Loucy (cell line): Measurements from ENCODE around the gene KIFC1.
"Not testable (repeated sequence)": the region's sequence is repeated elsewhere in the genome, so short reads cannot be mapped to it uniquely, and the experiment has no call there.

Experiments
- H2AFZ ChIP-seq: fragments of 200-600 bp; sonication (generic); 2 replicates; pipeline ENCODE4 v1.6.0; 2016; ENCODE audit warnings: antibody characterized with exemption, mild to moderate bottlenecking, low read length, moderate library complexity
- H3F3A ChIP-seq: fragments of 200-600 bp; 2 replicates; pipeline ENCODE4 v1.6.0; 2016; ENCODE audit warnings: antibody characterized with exemption, low read depth, mild to moderate bottlenecking
- H3K27me3 ChIP-seq: fragments of 200-600 bp; sonication (generic); 2 replicates; pipeline ENCODE4 v1.6.1; 2014; ENCODE audit warnings: low read length, mild to moderate bottlenecking; ENCODE audit not compliant: insufficient read depth, poor library complexity, severe bottlenecking
- H3K36me3 ChIP-seq: fragments of 200-600 bp; sonication (generic); 2 replicates; pipeline ENCODE4 v1.6.1; 2016; ENCODE audit warnings: low read length; ENCODE audit not compliant: insufficient read depth
- H3K4me1 ChIP-seq: fragments of 200-600 bp; sonication (generic); 2 replicates; pipeline ENCODE4 v1.5.1; 2014; ENCODE audit warnings: low read length, mild to moderate bottlenecking; ENCODE audit not compliant: insufficient read depth, poor library complexity, severe bottlenecking
- H3K4me2 ChIP-seq: fragments of 200-600 bp; sonication (generic); 2 replicates; pipeline ENCODE4 v1.6.0; 2014; ENCODE audit warnings: antibody characterized with exemption, low read length, low read depth, mild to moderate bottlenecking; ENCODE audit not compliant: poor library complexity, severe bottlenecking
- H3K4me3 ChIP-seq: fragments of 200-600 bp; sonication (generic); 2 replicates; pipeline ENCODE4 v1.5.1; 2014; ENCODE audit warnings: low read length, mild to moderate bottlenecking, mixed read lengths; ENCODE audit not compliant: poor library complexity, severe bottlenecking
- H3K79me2 ChIP-seq: fragments of 200-600 bp; sonication (generic); 2 replicates; pipeline ENCODE4 v1.6.1; 2014; ENCODE audit warnings: low read length; ENCODE audit not compliant: insufficient read depth
- H3K9ac ChIP-seq: fragments of 200-600 bp; sonication (generic); 2 replicates; pipeline ENCODE4 v1.6.0; 2014; ENCODE audit warnings: mild to moderate bottlenecking, low read depth, low read length, moderate library complexity; ENCODE audit not compliant: poor library complexity, severe bottlenecking
- H3K9me2 ChIP-seq: fragments of 200-600 bp; sonication (generic); replicated peaks from 2 replicates; pipeline ENCODE4 v1.6.1; 2016; ENCODE audit warnings: low read depth, low read length, mixed read lengths
- H3K9me3 ChIP-seq: fragments of 200-600 bp; sonication (generic); 2 replicates; pipeline ENCODE4 v1.6.1; 2014; ENCODE audit warnings: mild to moderate bottlenecking, antibody characterized with exemption, low read length, low read depth; ENCODE audit not compliant: insufficient read depth
- H4K20me1 ChIP-seq: fragments of 200-600 bp; sonication (generic); 2 replicates; pipeline ENCODE4 v1.6.0; 2014; ENCODE audit warnings: antibody characterized with exemption, low read length, mild to moderate bottlenecking; ENCODE audit not compliant: insufficient read depth, poor library complexity, severe bottlenecking
- CTCF ChIP-seq: fragments of 200-600 bp; sonication (generic); conservative IDR thresholded peaks from 2 replicates; pipeline ENCODE4 v1.5.1; 2014; ENCODE audit warnings: mild to moderate bottlenecking, antibody characterized with exemption, low read length
- EZH2phosphoT487 ChIP-seq: fragments of 200-600 bp; IDR thresholded peaks from 2 replicates; pipeline ENCODE4 v1.6.1; 2018; ENCODE audit warnings: antibody characterized with exemption, mild to moderate bottlenecking, moderate library complexity, borderline replicate concordance

The KIFC1 gene

GRCh38 chr6:33356295-33356694, 35.3 kb upstream of the KIFC1 start:
- no peaks in the 10 kb centered on the region for H3K36me3 ChIP-seq
- no peaks in the 10 kb centered on the region for H3K9me3 ChIP-seq
- H3K4me1 ChIP-seq = no peaks in the 10 kb centered on the region
- no peaks in the 10 kb centered on the region for H3K79me2 ChIP-seq
- H3K9ac ChIP-seq = no peak overlapping the region
- no peaks in the 10 kb centered on the region for H4K20me1 ChIP-seq
- no peaks in the 10 kb centered on the region for H3F3A ChIP-seq
- H3K27me3 ChIP-seq = peaks cover 6% of the 10 kb centered on the region
- no peak overlapping the region for H3K4me3 ChIP-seq
- no peak overlapping the region for H3K4me2 ChIP-seq
- no peak overlapping the region for H2AFZ ChIP-seq
- no peak for TF ChIP-seq EZH2phosphoT487
- TF ChIP-seq CTCF = no peak
- H3K9me2 ChIP-seq = no peaks in the 10 kb centered on the region

GRCh38 chr6:33357160-33357871, 34.3 kb upstream of the KIFC1 start:
- not testable (repeated sequence) for H3K9me3 ChIP-seq, H3F3A ChIP-seq, H3K4me3 ChIP-seq, H4K20me1 ChIP-seq, H3K79me2 ChIP-seq, H3K4me2 ChIP-seq, H3K9ac ChIP-seq, H2AFZ ChIP-seq, H3K9me2 ChIP-seq, H3K36me3 ChIP-seq, H3K4me1 ChIP-seq
- peaks cover 13% of the 10 kb centered on the region for H3K27me3 ChIP-seq

DNA sequence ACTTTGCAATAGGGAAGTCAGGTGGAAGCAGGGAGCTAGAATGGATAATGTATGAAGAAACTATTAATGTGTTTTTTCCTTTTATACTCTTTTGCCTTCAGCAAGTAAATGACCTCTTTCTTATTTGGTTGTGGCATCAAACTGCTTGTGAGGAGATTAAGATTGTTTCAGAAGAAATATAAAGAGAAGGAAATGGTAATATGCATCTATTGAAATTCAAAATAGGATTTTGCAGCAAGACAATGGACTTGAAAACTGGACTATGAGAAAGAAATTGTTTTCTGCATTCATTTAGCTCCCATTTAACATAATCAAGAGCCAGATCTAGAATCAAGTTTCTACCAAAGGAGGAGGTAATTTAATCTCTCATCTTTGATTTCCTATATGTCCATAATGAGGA, 32.3 kb upstream of the KIFC1 start:
- Histone ChIP-seq H3F3A (no peaks in the 10 kb centered on the region), H3K4me1 (no peaks in the 10 kb centered on the region), H3K79me2 (no peaks in the 10 kb centered on the region), H3K4me2 (no peak overlapping the region), H3K9me3 (no peaks in the 10 kb centered on the region), H3K4me3 (no peak overlapping the region), H3K9ac (no peak overlapping the region), H2AFZ (no peak overlapping the region), H3K36me3 (no peaks in the 10 kb centered on the region), H3K9me2 (no peaks in the 10 kb centered on the region), H4K20me1 (no peaks in the 10 kb centered on the region), H3K27me3 (peaks cover 13% of the 10 kb centered on the region)
- TF ChIP-seq CTCF (no peak), EZH2phosphoT487 (no peak)

GRCh38 chr6:33363486-33363885, 28.1 kb upstream of the KIFC1 start:
- not testable (repeated sequence) for H3K79me2 ChIP-seq, H4K20me1 ChIP-seq, H3K4me2 ChIP-seq, H2AFZ ChIP-seq, H3K4me1 ChIP-seq, H3F3A ChIP-seq, H3K9me3 ChIP-seq, H3K4me3 ChIP-seq, H3K36me3 ChIP-seq, H3K9ac ChIP-seq, H3K9me2 ChIP-seq
- H3K27me3 ChIP-seq = peaks cover 13% of the 10 kb centered on the region

DNA sequence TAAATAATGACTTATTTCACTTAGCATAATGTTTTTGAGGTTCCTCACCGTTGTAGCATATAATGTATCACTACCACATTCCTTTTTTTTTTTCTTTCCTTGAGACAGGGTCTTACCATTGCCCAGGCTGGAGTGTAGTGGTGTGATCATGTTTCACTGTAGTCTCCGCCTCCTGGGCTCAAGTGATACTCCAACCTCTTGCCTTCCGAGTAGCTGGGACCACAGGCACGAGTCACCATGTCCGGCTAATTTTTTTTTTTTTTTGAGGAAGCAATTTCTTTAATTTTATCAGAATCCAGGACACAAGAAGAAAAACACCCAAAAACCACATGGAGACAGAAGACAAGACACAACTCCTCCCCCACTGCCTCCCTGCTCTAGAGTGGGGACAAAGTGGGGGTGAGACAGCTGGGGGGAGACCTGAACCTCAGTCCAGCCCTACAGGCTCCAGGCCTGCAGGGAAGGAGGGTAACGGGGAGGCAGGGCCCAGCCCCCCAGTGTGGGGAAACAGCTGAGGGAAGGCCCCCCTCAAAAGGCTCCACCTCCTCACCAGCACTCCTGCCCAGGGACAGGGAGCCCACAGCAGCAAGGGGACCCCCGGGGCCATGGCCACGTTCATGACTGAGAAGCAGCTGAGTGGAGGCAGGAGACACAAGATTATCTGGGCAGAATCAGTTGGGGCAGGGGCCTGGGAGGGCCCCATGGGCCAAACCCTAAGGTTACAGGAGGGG, 27.0 kb upstream of the KIFC1 start:
- H2AFZ ChIP-seq = not testable (repeated sequence)

More for the DNA sequence above, 27.0 kb upstream of the KIFC1 start:
- Histone ChIP-seq H3K4me2 (peak overlapping the region; percentile 24), H3K27me3 (peaks cover 12% of the 10 kb centered on the region)
- not testable (repeated sequence) for H3K4me1 ChIP-seq, H3K9me2 ChIP-seq, H3K79me2 ChIP-seq, H3K9me3 ChIP-seq, H4K20me1 ChIP-seq, H3K4me3 ChIP-seq, H3K36me3 ChIP-seq, H3F3A ChIP-seq, H3K9ac ChIP-seq
